Gastroesophageal sphincter (tissue), 4 donors: ENCODE data around the gene PTPRN2. TPM values are rescaled to one million over a fixed set of nuclear protein-coding genes. Genes with fewer than 3 reads are reported as not detected.

Experiments used
- ATAC-seq: fragments of 150-250 bp; one replicate; pipeline ENCODE4 v1.9.1; 2016; ENCODE audit warnings: mild to moderate bottlenecking, moderate library complexity
- H3K27ac ChIP-seq, 4 donors: fragments of 200-600 bp; sonication (generic) in 3 of 4; 1 replicate in 3 of 4; 2 replicates in 1 of 4; pipeline ENCODE4 v1.5.1; 2016 to 2019
- H3K27me3 ChIP-seq: fragments of 200-600 bp; sonication (generic); one replicate; pipeline ENCODE4 v1.5.1; 2019
- H3K36me3 ChIP-seq, 2 donors: fragments of 200-600 bp; sonication (generic); one replicate each; pipeline ENCODE4 v1.5.1; 2019; ENCODE audit warnings: control low read depth in 1 of 2
- H3K4me1 ChIP-seq, 3 donors: fragments of 200-600 bp; sonication (generic); 1 replicate in 2 of 3; 2 replicates in 1 of 3; pipeline ENCODE4 v1.5.1; 2016 to 2019; ENCODE audit warnings: control low read depth in 2 of 3
- H3K4me3 ChIP-seq, 2 donors: fragments of 200-600 bp; sonication (generic); one replicate each; pipeline ENCODE4 v1.5.1; 2019; ENCODE audit warnings: mild to moderate bottlenecking in 1 of 2, moderate library complexity in 1 of 2
- H3K9me3 ChIP-seq, 3 donors: fragments of 200-600 bp; sonication (generic); one replicate each; pipeline ENCODE4 v1.5.1; 2017 to 2019; ENCODE audit warnings: control low read depth in 2 of 3
- EP300 ChIP-seq: sonication (generic); formaldehyde crosslinking; IDR thresholded peaks from one replicate; pipeline ENCODE4 v1.6.1; 2017; ENCODE audit warnings: antibody characterized with exemption, mild to moderate bottlenecking
- POLR2A ChIP-seq, 2 donors: fragments of 450-650 bp; IDR thresholded peaks; one replicate each; pipeline ENCODE4 v1.6.1; 2017; ENCODE audit warnings: antibody characterized with exemption in 2 of 2, mild to moderate bottlenecking in 2 of 2, moderate library complexity in 1 of 2
- POLR2AphosphoS5 ChIP-seq: sonication (generic); formaldehyde crosslinking; IDR thresholded peaks from one replicate; pipeline ENCODE4 v1.6.1; 2017; ENCODE audit warnings: antibody characterized with exemption
- WGBS, 2 donors: methylation state at CpG; one replicate each; pipeline ENCODE4 v1.1.5; 2018; ENCODE audit warnings: low coverage in 1 of 2; 5-methylcytosine and 5-hydroxymethylcytosine counted together
- total RNA-seq, 4 donors: library from RNA; depleted of rRNA; stranded (reverse); fragments of >200 nt; gene quantifications; one replicate each; pipeline ENCODE4 v1.1.0, GENCODE V29; 2016
- TF ChIP-seq, protein P1 (sequence below), 4 experiments: fragments of 200-600 bp in 2 of 4; fragments of 450-650 bp in 2 of 4; sonication (generic) in 1 of 4; IDR thresholded peaks; one replicate each; pipeline ENCODE4 v1.5.1; 2017 to 2019; ENCODE audit warnings: antibody characterized with exemption in 4 of 4, mild to moderate bottlenecking in 2 of 4, moderate library complexity in 2 of 4

Gene PTPRN2
- total RNA-seq, 4 donors from 2014 or later = 1.7 to 4.7 (median 3.3) TPM

DNA sequence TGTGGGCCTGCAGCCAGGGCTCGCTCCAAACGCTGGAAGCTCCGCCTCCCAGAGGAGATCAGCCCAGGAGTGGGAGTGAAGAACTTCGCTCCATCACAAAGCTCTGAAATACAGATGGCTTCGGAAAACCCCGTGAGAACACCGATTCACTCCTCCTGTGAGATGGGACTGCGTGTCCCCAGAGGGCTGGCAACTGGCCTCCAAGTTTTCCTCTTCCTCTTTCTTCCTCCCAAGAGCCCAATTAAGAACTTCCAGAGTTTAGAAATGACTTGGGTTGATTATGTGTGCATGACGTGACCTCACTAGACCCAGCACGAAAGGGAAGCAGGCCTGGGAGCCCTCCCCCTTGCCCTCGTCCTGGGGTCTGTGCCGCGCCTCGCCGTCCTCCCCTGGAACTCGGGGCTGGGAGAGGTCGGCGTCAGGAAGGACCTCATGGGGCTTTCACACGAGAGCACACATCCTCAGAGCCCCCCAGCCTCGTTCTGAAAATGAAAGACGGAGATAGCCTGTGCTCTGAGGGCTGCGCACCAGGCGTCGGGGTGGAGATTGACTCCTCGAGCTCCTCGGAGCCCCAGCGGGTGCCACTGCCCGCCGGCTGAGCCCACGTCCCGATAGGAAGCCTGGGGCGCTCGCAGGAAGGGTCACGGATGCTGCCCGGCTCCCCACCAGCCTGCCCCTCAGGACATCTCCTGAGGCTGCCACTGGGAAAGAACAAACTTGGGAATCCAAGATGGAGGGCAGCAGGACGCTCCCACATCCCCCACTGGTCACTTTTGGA lies 37.8 kb downstream of the PTPRN2 start:
- TF ChIP-seq, protein P1, sequence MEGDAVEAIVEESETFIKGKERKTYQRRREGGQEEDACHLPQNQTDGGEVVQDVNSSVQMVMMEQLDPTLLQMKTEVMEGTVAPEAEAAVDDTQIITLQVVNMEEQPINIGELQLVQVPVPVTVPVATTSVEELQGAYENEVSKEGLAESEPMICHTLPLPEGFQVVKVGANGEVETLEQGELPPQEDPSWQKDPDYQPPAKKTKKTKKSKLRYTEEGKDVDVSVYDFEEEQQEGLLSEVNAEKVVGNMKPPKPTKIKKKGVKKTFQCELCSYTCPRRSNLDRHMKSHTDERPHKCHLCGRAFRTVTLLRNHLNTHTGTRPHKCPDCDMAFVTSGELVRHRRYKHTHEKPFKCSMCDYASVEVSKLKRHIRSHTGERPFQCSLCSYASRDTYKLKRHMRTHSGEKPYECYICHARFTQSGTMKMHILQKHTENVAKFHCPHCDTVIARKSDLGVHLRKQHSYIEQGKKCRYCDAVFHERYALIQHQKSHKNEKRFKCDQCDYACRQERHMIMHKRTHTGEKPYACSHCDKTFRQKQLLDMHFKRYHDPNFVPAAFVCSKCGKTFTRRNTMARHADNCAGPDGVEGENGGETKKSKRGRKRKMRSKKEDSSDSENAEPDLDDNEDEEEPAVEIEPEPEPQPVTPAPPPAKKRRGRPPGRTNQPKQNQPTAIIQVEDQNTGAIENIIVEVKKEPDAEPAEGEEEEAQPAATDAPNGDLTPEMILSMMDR (IDR thresholded peaks at IDR 0.05) = no peak
- no peak for TF ChIP-seq EP300
- TF ChIP-seq POLR2AphosphoS5 = no peak
- TF ChIP-seq POLR2A (IDR thresholded peaks at IDR 0.05) = no peak
- no peaks in the 10 kb centered on the region for H3K9me3 ChIP-seq
- H3K27me3 ChIP-seq = peaks cover 42% of the 10 kb centered on the region
- H3K27ac ChIP-seq = no peak overlapping the region
- H3K4me3 ChIP-seq = peak overlapping the region in 1 of 2 donors; percentile 28
- ATAC-seq = no peak
- H3K36me3 ChIP-seq = no peaks in the 10 kb centered on the region
- WGBS, 2 donors = 33 to 42% methylated on average over 2 to 8 of the region's 36 CpGs
- peaks cover 0 to 8% (median 0%) of the 10 kb centered on the region in 3 donors for H3K4me1 ChIP-seq

DNA sequence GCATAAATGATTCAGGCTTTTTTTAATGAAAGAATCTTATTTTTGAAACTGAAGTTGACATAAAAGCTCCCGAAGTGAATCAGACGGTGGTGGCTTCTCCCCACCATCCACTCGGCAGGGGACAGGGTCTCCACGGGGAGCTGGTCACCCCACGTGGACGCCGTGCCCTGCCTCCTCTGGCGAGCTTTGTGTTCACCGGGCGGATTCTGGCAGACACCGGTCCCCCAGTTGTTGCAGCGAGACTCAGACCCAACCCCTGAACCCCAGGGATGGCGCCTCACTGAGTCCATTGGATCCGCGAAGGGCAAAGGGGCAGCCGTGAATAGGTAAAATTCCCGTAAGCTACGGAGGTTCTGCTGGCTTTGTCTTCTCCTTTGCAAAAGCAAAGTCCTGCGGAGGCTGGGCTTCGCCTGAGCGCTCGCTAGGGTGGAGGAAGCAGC lies 38.4 kb downstream of the PTPRN2 start:
- peaks cover 0 to 8% (median 0%) of the 10 kb centered on the region in 3 donors for H3K4me1 ChIP-seq
- H3K27me3 ChIP-seq = peaks cover 37% of the 10 kb centered on the region
- no peak overlapping the region for H3K27ac ChIP-seq
- TF ChIP-seq, protein P1 (IDR thresholded peaks at IDR 0.05) = no peak
- no peak for TF ChIP-seq POLR2AphosphoS5
- no peak for TF ChIP-seq EP300
- TF ChIP-seq POLR2A (IDR thresholded peaks at IDR 0.05) = no peak
- WGBS, 2 donors = 17 to 45% methylated on average over 3 to 4 of the region's 22 CpGs
- H3K4me3 ChIP-seq = peak overlapping the region in 1 of 2 donors; percentile 28
- no peaks in the 10 kb centered on the region for H3K9me3 ChIP-seq
- ATAC-seq = no peak
- no peaks in the 10 kb centered on the region for H3K36me3 ChIP-seq

DNA sequence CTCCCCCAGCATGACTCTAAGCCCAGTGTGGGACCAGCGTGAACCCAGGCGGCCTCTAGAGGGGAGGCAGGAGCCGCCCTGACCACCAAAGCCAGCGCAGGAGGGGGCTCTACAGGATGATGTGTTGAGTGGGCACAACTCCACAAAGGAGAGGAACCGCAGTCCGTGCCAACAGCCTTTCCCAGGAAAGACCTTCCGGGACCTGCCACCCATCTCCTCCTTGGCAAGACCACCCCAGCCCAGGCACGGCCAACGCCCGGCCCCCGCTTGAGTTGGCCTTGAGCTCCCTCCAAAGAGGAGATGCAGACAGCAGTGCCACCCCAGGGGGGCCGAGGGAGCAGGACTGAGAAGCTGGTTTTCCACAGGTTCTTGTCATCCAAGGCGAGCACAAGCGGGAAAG lies 38.9 kb downstream of the PTPRN2 start:
- Histone ChIP-seq H3K27ac (no peak overlapping the region), H3K4me3 (no peak overlapping the region), H3K4me1 (peaks cover 0 to 8% (median 0%) of the 10 kb centered on the region in 3 donors), H3K9me3 (no peaks in the 10 kb centered on the region), H3K36me3 (no peaks in the 10 kb centered on the region), H3K27me3 (peaks cover 33% of the 10 kb centered on the region)
- ATAC-seq = no peak
- 33 to 85% methylated on average over 2 to 8 of the region's 14 CpGs for WGBS, 2 donors
- TF ChIP-seq POLR2A (IDR thresholded peaks at IDR 0.05) (no peak), EP300 (no peak), POLR2AphosphoS5 (no peak)
- TF ChIP-seq, protein P1 (IDR thresholded peaks at IDR 0.05) = no peak

DNA sequence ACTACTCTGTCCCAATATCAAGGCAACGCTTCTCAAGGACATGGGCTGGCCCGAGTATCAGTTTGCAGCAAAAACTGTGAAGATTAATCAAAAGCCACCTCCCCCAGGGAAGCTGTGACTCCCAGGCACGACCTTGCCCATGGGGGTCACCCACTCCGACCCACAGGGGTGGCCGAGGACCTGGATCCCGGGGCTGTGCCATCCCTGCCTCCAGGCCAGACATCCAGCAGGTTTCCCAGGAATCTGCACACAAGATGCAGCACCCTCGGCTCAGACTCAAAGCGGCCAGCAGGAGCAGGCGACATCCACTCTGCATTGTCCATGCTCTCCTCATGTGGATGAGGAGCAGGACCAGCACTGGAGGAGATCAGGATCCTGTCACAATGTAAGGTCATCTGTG lies 39.8 kb downstream of the PTPRN2 start:
- Histone ChIP-seq H3K27ac (no peak overlapping the region), H3K36me3 (no peaks in the 10 kb centered on the region), H3K9me3 (no peaks in the 10 kb centered on the region), H3K4me3 (no peak overlapping the region), H3K27me3 (peaks cover 28% of the 10 kb centered on the region), H3K4me1 (peaks cover 0 to 8% (median 0%) of the 10 kb centered on the region in 3 donors)
- ATAC-seq = no peak
- TF ChIP-seq, protein P1 (IDR thresholded peaks at IDR 0.05) = no peak
- no peak for TF ChIP-seq POLR2AphosphoS5
- TF ChIP-seq EP300 = no peak
- whole genome bisulfite sequencing, 2 donors = no CpG with 5 or more reads among the region's 9 CpGs

DNA sequence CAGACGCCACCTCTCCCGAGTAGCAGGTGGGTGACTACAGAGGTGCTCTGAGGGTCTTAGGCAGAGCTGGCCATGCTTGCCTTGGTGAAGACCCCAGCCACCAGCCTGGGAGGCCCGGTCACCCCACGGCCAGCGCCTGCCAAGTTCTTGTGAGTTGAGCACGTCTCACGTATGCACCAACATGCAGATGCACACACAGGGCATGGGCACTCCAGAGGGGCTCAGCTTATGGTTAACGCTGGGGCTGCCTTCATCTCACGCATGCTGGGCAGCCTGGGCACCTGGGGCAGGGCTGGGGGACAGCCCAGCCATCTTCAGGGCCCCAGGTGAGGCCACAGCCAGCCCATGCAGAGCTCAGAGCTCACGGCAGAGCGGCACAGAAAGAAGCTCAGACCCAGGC lies 41.0 kb downstream of the PTPRN2 start:
- no CpG with 5 or more reads among the region's 11 CpGs for WGBS, 2 donors
- no peak for ATAC-seq
- H3K27me3 ChIP-seq = peaks cover 28% of the 10 kb centered on the region
- no peak overlapping the region for H3K27ac ChIP-seq
- H3K9me3 ChIP-seq = no peaks in the 10 kb centered on the region
- H3K4me1 ChIP-seq = peaks cover 0 to 8% (median 0%) of the 10 kb centered on the region in 3 donors
- H3K36me3 ChIP-seq = no peaks in the 10 kb centered on the region
- no peak overlapping the region for H3K4me3 ChIP-seq
- no peak for TF ChIP-seq POLR2A (IDR thresholded peaks at IDR 0.05)
